GM19463 (cell line): ENCODE results near the gene MYCN.
"Not testable (repeated sequence)": the region's sequence is repeated elsewhere in the genome, so short reads cannot be mapped to it uniquely, and the experiment has no call there.

Experiments used
- ATAC-seq: cut with Tn5 transposase; IDR thresholded peaks from one replicate; pipeline ENCODE4 v1.9.1; 2021; ENCODE audit warnings: mild to moderate bottlenecking, moderate library complexity; ENCODE audit not compliant: unreplicated experiment

MYCN gene

GRCh38 chr2:15907461-15908324 lies 32.7 kb upstream of the MYCN start:
- ATAC-seq: no peak

GRCh38 chr2:15908371-15908770 lies 32.0 kb upstream of the MYCN start:
- no peak for ATAC-seq

- ATAC-seq: no peak
Observed at GRCh38 chr2:15909157-15909556, 31.2 kb upstream of the MYCN start.

- ATAC-seq: no peak
Observed at GRCh38 chr2:15909736-15910135, 30.6 kb upstream of the MYCN start.

- not testable (repeated sequence) for ATAC-seq
Observed at GRCh38 chr2:15911270-15911669, 29.1 kb upstream of the MYCN start.

- no peak for ATAC-seq
Observed at GRCh38 chr2:15911686-15912085, 28.7 kb upstream of the MYCN start.

GRCh38 chr2:15912203-15912602 lies 28.1 kb upstream of the MYCN start:
- no peak for ATAC-seq

- no peak for ATAC-seq
Observed at GRCh38 chr2:15913146-15913545, 27.2 kb upstream of the MYCN start.

- ATAC-seq: no peak
Observed at GRCh38 chr2:15914596-15915385, 25.6 kb upstream of the MYCN start.

GRCh38 chr2:15915546-15915945 lies 24.8 kb upstream of the MYCN start:
- not testable (repeated sequence) for ATAC-seq

GRCh38 chr2:15916336-15916735 lies 24.0 kb upstream of the MYCN start:
- no peak for ATAC-seq

- no peak for ATAC-seq
Observed at GRCh38 chr2:15918761-15919356, 21.5 kb upstream of the MYCN start.

- no peak for ATAC-seq
Observed at GRCh38 chr2:15919716-15920434, 20.5 kb upstream of the MYCN start.

- ATAC-seq: no peak
Observed at GRCh38 chr2:15920696-15921095, 19.7 kb upstream of the MYCN start.

GRCh38 chr2:15923597-15923996 lies 16.8 kb upstream of the MYCN start:
- no peak for ATAC-seq

- no peak for ATAC-seq
Observed at GRCh38 chr2:15925819-15926218, 14.5 kb upstream of the MYCN start.

- no peak for ATAC-seq
Observed at GRCh38 chr2:15926252-15926651, 14.1 kb upstream of the MYCN start.

GRCh38 chr2:15927551-15928218 lies 12.7 kb upstream of the MYCN start:
- ATAC-seq: no peak

- ATAC-seq: not testable (repeated sequence)
Observed at GRCh38 chr2:15929008-15929407, 11.3 kb upstream of the MYCN start.

- ATAC-seq: no peak
Observed at GRCh38 chr2:15929861-15930260, 10.5 kb upstream of the MYCN start.
